MM.1S (cell line): ENCODE measurements around the gene CDH4.

Source experiments
- DNase-seq: peaks from one replicate; pipeline ENCODE4 v3.0.0-alpha.2; 2015
- H2AFZ ChIP-seq: fragments of 300-600 bp; sonication (generic); 2 replicates; pipeline ENCODE4 v1.6.0; 2016; ENCODE audit warnings: antibody characterized with exemption, low read length
- H3F3A ChIP-seq: fragments of 300-600 bp; sonication (generic); 2 replicates; pipeline ENCODE4 v1.6.1; 2016; ENCODE audit warnings: mild to moderate bottlenecking, antibody characterized with exemption, low read length, moderate library complexity, mixed read lengths; ENCODE audit not compliant: insufficient read depth
- H3K27ac ChIP-seq: fragments of 300-600 bp; sonication (generic); 2 replicates; pipeline ENCODE4 v1.5.1; 2016; ENCODE audit warnings: mild to moderate bottlenecking, low read length
- H3K27me3 ChIP-seq: fragments of 300-600 bp; sonication (generic); replicated peaks from 2 replicates; pipeline ENCODE4 v1.6.0; 2016; ENCODE audit warnings: low read length; ENCODE audit not compliant: insufficient read depth
- H3K36me3 ChIP-seq: fragments of 300-600 bp; sonication (generic); replicated peaks from 2 replicates; pipeline ENCODE4 v1.6.1; 2016; ENCODE audit warnings: mild to moderate bottlenecking, low read length, mixed read lengths; ENCODE audit not compliant: insufficient read depth
- H3K4me1 ChIP-seq: fragments of 300-600 bp; sonication (generic); 2 replicates; pipeline ENCODE4 v1.6.1; 2016; ENCODE audit warnings: low read length, mixed read lengths
- H3K4me2 ChIP-seq: fragments of 300-600 bp; sonication (generic); 2 replicates; pipeline ENCODE4 v1.6.0; 2016; ENCODE audit warnings: low read depth, low read length
- H3K4me3 ChIP-seq: fragments of 300-600 bp; sonication (generic); 2 replicates; pipeline ENCODE4 v1.5.1; 2016; ENCODE audit warnings: low read length, mixed read lengths
- H3K79me2 ChIP-seq: fragments of 300-600 bp; sonication (generic); 2 replicates; pipeline ENCODE4 v1.6.1; 2016; ENCODE audit warnings: mixed run types, low read length, mixed read lengths
- H3K9ac ChIP-seq: fragments of 300-600 bp; sonication (generic); 2 replicates; pipeline ENCODE4 v1.6.1; 2016; ENCODE audit warnings: low read length, mixed read lengths
- H3K9me2 ChIP-seq: fragments of 300-600 bp; sonication (generic); replicated peaks from 2 replicates; pipeline ENCODE4 v1.6.1; 2016; ENCODE audit warnings: mild to moderate bottlenecking, low read length, mixed read lengths; ENCODE audit not compliant: insufficient read depth
- H3K9me3 ChIP-seq: fragments of 300-600 bp; sonication (generic); replicated peaks from 2 replicates; pipeline ENCODE4 v1.6.1; 2016; ENCODE audit warnings: mild to moderate bottlenecking, low read length, mixed read lengths; ENCODE audit not compliant: insufficient read depth
- H4K20me1 ChIP-seq: fragments of 300-600 bp; sonication (generic); 2 replicates; pipeline ENCODE4 v1.6.1; 2016; ENCODE audit warnings: mild to moderate bottlenecking, low read length, moderate library complexity, mixed read lengths; ENCODE audit not compliant: insufficient read depth
- EZH2 ChIP-seq: fragments of 300-600 bp; sonication (generic); optimal IDR thresholded peaks from 2 replicates; pipeline ENCODE3; 2017; ENCODE audit warnings: low read depth, mild to moderate bottlenecking, antibody characterized with exemption, low read length, mixed read lengths
- EZH2phosphoT487 ChIP-seq: fragments of 300-600 bp; sonication (generic); IDR thresholded peaks from 2 replicates; pipeline ENCODE4 v1.6.1; 2018; ENCODE audit warnings: antibody characterized with exemption, low read length
- TF ChIP-seq, protein P1 (sequence below): fragments of 300-600 bp; sonication (generic); IDR thresholded peaks from 2 replicates; pipeline ENCODE4 v1.5.1; 2016; ENCODE audit warnings: antibody characterized with exemption, low read length, mixed read lengths

CDH4 gene

DNA sequence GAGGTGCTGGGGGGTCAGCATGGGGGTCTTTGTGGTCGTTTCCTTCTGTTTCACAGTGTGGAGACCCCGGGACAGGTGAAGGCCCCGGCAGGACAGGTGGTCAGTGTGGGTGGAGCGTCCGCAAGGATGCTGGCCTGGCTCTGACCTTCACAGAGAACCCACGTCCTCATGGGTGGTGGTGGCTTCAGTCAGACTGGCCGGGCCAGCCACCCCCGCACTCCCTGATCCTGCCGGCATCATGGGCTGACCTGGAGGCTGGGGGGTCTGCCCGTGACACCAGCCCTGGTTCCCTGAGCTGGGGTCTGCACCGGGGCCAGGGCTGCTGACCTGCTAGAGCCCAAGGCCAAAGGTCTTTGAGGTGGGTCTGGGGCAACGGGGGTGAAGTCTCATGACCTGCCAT is 41.9 kb downstream of the CDH4 start:
- Histone ChIP-seq H3K36me3 (no peaks in the 10 kb centered on the region), H3K27me3 (peaks cover 66% of the 10 kb centered on the region), H3F3A (no peaks in the 10 kb centered on the region), H3K9ac (no peak overlapping the region), H3K9me3 (no peaks in the 10 kb centered on the region), H4K20me1 (no peaks in the 10 kb centered on the region), H2AFZ (no peak overlapping the region), H3K4me2 (no peak overlapping the region), H3K4me1 (no peaks in the 10 kb centered on the region), H3K9me2 (no peaks in the 10 kb centered on the region), H3K4me3 (no peak overlapping the region), H3K79me2 (no peaks in the 10 kb centered on the region), H3K27ac (no peak overlapping the region)
- no peak for DNase-seq
- no peak for TF ChIP-seq EZH2phosphoT487
- no peak for TF ChIP-seq EZH2
- TF ChIP-seq, protein P1, sequence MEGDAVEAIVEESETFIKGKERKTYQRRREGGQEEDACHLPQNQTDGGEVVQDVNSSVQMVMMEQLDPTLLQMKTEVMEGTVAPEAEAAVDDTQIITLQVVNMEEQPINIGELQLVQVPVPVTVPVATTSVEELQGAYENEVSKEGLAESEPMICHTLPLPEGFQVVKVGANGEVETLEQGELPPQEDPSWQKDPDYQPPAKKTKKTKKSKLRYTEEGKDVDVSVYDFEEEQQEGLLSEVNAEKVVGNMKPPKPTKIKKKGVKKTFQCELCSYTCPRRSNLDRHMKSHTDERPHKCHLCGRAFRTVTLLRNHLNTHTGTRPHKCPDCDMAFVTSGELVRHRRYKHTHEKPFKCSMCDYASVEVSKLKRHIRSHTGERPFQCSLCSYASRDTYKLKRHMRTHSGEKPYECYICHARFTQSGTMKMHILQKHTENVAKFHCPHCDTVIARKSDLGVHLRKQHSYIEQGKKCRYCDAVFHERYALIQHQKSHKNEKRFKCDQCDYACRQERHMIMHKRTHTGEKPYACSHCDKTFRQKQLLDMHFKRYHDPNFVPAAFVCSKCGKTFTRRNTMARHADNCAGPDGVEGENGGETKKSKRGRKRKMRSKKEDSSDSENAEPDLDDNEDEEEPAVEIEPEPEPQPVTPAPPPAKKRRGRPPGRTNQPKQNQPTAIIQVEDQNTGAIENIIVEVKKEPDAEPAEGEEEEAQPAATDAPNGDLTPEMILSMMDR, result no peak

DNA sequence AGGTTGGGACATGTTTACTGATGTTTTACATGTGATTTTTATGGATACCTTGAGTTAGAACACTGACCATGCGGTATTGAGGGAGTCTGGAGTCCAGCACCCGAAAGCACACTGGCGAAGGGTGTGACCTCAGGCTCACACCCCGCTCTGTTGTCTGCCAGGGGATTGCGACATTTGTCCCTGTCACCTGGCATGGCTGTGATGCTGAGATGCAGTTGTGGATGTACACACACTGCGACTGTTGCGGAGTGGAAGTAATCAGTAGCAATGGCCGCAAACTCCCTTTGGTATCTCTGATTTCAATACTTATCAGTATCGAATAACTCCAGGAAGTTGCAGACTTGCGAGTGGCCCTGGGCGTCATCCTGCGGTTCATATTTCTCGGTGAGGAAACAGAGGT is 43.2 kb downstream of the CDH4 start:
- Histone ChIP-seq H3K36me3 (no peaks in the 10 kb centered on the region), H3K27ac (no peak overlapping the region), H3F3A (no peaks in the 10 kb centered on the region), H3K79me2 (no peaks in the 10 kb centered on the region), H3K9me3 (no peaks in the 10 kb centered on the region), H3K9ac (no peak overlapping the region), H3K4me1 (no peaks in the 10 kb centered on the region), H3K4me3 (no peak overlapping the region), H3K9me2 (no peaks in the 10 kb centered on the region), H2AFZ (no peak overlapping the region), H3K4me2 (no peak overlapping the region), H4K20me1 (no peaks in the 10 kb centered on the region), H3K27me3 (peaks cover 74% of the 10 kb centered on the region)
- TF ChIP-seq EZH2 (no peak), EZH2phosphoT487 (no peak)
- TF ChIP-seq, protein P1, result no peak
- DNase-seq, result no peak

DNA sequence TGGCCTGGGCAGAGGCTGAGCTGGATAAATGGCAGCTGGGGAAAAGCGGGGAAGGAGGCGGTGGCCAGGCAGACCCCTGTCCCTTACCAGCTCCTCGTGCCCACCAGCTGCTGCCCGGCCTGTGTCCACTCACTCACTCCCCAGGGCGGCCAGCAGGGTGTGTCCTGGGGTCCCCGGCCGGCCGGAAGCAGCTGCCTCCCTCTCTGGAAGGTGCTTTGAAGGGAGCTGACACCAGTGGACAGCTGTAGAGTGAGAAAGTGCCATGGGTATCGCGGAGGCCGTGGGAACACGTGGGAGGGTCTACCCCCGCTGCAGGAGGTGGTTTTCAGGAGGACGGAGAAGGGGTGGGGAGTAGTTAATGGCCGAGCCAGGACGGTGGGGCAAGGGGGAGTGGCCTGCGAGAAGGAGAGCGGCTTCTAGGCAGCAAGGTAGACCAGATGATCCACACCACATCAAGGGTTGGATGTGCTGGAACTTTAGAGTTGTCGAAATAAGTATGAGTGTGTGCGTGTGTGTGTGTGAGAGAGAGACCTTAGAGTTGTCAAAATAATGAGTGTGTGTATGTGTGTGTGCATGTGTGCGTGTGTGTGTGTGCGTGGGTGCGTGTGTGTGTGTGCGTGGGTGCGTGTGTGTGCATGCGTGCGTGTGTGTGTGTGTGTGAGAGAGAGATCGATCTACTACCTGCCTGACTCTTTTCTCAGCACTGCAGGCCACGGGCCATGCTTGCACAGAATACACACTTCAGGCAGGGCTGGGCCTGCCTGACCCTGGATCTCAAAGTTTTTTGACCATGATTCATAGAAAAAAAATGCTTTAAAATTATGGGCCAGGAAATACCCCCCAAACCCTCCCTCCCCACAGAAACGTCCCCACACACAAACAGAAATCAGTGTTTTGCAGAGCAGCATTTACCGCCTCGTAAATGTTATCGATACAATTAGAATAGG is 43.9 kb downstream of the CDH4 start:
- Histone ChIP-seq H3K9me2 (no peaks in the 10 kb centered on the region), H3K4me2 (no peak overlapping the region), H3K79me2 (no peaks in the 10 kb centered on the region), H3F3A (no peaks in the 10 kb centered on the region), H3K4me3 (no peak overlapping the region), H2AFZ (no peak overlapping the region), H3K27ac (no peak overlapping the region), H3K9me3 (no peaks in the 10 kb centered on the region), H3K36me3 (no peaks in the 10 kb centered on the region), H3K27me3 (peaks cover 74% of the 10 kb centered on the region), H4K20me1 (no peaks in the 10 kb centered on the region), H3K4me1 (no peaks in the 10 kb centered on the region), H3K9ac (no peak overlapping the region)
- no peak for TF ChIP-seq EZH2phosphoT487
- no peak for DNase-seq

DNA sequence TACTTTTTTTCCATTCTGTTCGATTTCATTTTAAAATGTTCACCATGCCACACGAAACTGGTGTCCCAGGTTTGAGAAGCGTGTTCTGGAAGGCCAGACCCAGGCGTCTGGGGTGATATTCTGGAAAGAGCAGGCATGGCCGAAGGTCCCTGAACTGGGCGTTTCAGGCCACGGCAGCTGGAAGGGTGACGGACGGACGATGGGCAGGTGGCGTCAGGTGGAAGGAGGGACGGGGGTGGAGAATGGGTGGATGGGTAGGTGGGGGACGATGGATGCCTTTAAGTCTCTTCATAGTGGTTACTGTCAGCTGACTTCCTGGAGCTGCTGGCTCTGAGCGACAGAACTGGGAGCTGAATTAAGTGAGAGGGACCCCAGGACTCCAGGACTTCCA is 44.6 kb downstream of the CDH4 start:
- TF ChIP-seq, protein P1, result no peak
- TF ChIP-seq EZH2 (no peak), EZH2phosphoT487 (no peak)
- Histone ChIP-seq H2AFZ (no peak overlapping the region), H3K4me3 (no peak overlapping the region), H3K27me3 (peaks cover 74% of the 10 kb centered on the region), H3K4me2 (no peak overlapping the region), H3K27ac (no peak overlapping the region), H4K20me1 (no peaks in the 10 kb centered on the region), H3F3A (no peaks in the 10 kb centered on the region), H3K79me2 (no peaks in the 10 kb centered on the region), H3K4me1 (no peaks in the 10 kb centered on the region), H3K9me3 (no peaks in the 10 kb centered on the region), H3K9me2 (no peaks in the 10 kb centered on the region), H3K9ac (no peak overlapping the region), H3K36me3 (no peaks in the 10 kb centered on the region)
- DNase-seq, result no peak
